ENCODE measurements around the gene ARL4A. TPM values are rescaled to one million over a fixed set of nuclear protein-coding genes. Genes with fewer than 3 reads are reported as not detected.

Gene ARL4A
- total and polyA plus RNA-seq, 2 of the 13 experiments (the other 11 are each of a cell fraction or from before 2014, with no cell fraction given) = 10.8 to 25.6 TPM

DNA sequence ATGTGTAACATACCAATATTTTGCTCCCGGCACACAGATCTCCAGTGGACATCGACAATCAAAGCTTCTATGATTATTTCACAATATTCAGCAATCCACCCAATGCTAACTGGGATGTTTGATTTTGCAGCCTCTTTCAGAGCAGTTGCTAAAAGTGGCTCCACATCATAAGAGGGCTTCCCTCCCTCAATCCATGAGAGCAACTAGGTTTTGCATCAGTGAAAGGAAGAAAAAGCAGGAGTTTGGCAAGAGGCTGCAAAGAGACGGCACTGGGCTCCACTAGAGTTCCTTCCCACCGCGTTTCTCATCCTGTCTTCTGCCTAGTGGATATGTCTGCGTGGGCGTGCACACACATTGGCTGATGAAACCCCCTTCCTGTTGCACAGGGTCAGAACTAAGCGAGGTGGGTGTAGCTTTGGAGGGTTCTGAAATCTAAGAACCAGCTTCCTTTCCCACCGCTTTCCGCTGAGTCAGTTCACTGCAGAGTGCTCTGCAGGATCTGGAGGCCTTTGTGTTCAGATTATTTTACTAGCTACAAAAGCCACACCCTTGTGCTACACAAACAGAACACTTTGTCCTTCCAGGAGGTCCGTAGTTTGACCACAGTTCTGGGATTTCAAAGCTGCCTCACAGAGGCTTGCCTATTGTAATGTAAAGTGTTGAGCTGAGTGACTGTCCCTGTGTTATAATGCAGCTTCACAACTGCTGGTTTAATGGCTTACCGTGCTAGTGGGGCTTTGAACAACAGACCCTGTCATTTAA lies 28.1 kb downstream of the ARL4A start:
- intact Hi-C loops (cut with micrococcal nuclease; ENCODE audit: unreplicated experiment) (no loop called here), in situ Hi-C loops (cut with HindIII; ENCODE audit: extremely low pct_ligation_motif_present, low pct_unique_long_range_greater_than_20kb) (no loop called here)
- DNase-seq (ENCODE audit: low spot score) (peak; percentile 86), FAIRE-seq (peak; percentile 30), ATAC-seq (peak; percentile 95)
- H2AFZ ChIP-seq (ENCODE audit: low read length) = peak overlapping the region; percentile 90
- ChIA-PET CTCF (ENCODE audit: low intra/inter-chr PET ratio, low total read pairs) (no interaction called here), POLR2A (interaction anchor here (1.1 to 1.3 kb wide), 2 partner anchors 28 to 302 kb away, joined by 3 to 5 read pairs; partner anchors contain the start of gene ARL4A)
- 9% methylated on average over 11 of the region's 12 CpGs for WGBS (ENCODE audit: low lambda C conversion rate)
- H3K4me3 ChIP-seq (replicated peaks in 1 of 3; ENCODE audit: insufficient read depth in 1 of 3, low read depth in 2 of 3, low read length in 3 of 3) = peak overlapping the region; percentile 41 to 58 (median 51)
- no peaks in the 10 kb centered on the region for H3K27me3 ChIP-seq (ENCODE audit: control insufficient read depth in 1 of 2, insufficient read depth in 2 of 2, low read length in 2 of 2)
- H3K4me1 ChIP-seq (ENCODE audit: insufficient read depth, low read length) = peaks cover 40% of the 10 kb centered on the region
- peak overlapping the region; percentile 42 for H3K27ac ChIP-seq (ENCODE audit: extremely low read length, insufficient read depth, low read length)
- no peaks in the 10 kb centered on the region for H3K79me2 ChIP-seq (ENCODE audit: insufficient read depth, low read length)
- H3K36me3 ChIP-seq (replicated peaks in 1 of 2; ENCODE audit: control insufficient read depth in 1 of 2, insufficient read depth in 2 of 2, low read length in 2 of 2) = no peaks in the 10 kb centered on the region
- H3K9ac ChIP-seq (ENCODE audit: insufficient read depth, low read depth, low read length) = peak overlapping the region; percentile 59
- no peaks in the 10 kb centered on the region for H4K20me1 ChIP-seq (ENCODE audit: insufficient read depth, low read length)
- no TSS peak for BruUV-seq (replicated peaks)
- no peaks in the 10 kb centered on the region for H3K9me3 ChIP-seq (ENCODE audit: low read length)
- peak overlapping the region; percentile 84 for H3K4me2 ChIP-seq (ENCODE audit: low read depth, low read length)
- TF ChIP-seq FOSL2 (CRISPR knock-in tag; IDR thresholded peaks at IDR 0.05) = peak; percentile 34; the same call in 1 of the 2 replicates
- no peak for TF ChIP-seq SOX6 (IDR thresholded peaks at IDR 0.05)
- peak; percentile 73 for TF ChIP-seq SOX6 (CRISPR knock-in tag; IDR thresholded peaks at IDR 0.05)
- peak; percentile 45; the same call in 1 of the 2 replicates for TF ChIP-seq GATAD2A (CRISPR knock-in tag; IDR thresholded peaks at IDR 0.05)
- no peak for TF ChIP-seq KLF6 (CRISPR knock-in tag; IDR thresholded peaks at IDR 0.05)
- TF ChIP-seq, protein P1, sequence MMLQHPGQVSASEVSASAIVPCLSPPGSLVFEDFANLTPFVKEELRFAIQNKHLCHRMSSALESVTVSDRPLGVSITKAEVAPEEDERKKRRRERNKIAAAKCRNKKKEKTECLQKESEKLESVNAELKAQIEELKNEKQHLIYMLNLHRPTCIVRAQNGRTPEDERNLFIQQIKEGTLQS (CRISPR knock-in tag; IDR thresholded peaks at IDR 0.05) = 0 out of 2 replicates have a peak, but pooled peaks have one; percentile 9
- TF ChIP-seq, protein P2, sequence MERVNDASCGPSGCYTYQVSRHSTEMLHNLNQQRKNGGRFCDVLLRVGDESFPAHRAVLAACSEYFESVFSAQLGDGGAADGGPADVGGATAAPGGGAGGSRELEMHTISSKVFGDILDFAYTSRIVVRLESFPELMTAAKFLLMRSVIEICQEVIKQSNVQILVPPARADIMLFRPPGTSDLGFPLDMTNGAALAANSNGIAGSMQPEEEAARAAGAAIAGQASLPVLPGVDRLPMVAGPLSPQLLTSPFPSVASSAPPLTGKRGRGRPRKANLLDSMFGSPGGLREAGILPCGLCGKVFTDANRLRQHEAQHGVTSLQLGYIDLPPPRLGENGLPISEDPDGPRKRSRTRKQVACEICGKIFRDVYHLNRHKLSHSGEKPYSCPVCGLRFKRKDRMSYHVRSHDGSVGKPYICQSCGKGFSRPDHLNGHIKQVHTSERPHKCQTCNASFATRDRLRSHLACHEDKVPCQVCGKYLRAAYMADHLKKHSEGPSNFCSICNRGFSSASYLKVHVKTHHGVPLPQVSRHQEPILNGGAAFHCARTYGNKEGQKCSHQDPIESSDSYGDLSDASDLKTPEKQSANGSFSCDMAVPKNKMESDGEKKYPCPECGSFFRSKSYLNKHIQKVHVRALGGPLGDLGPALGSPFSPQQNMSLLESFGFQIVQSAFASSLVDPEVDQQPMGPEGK (CRISPR knock-in tag; IDR thresholded peaks at IDR 0.05) = 0 out of 2 replicates have a peak, but pooled peaks have one; percentile 12
- no peak for TF ChIP-seq MTF2 (CRISPR knock-in tag; IDR thresholded peaks at IDR 0.05; ENCODE audit: borderline replicate concordance)
- peak; percentile 68; the same call in 1 of the 2 replicates for TF ChIP-seq SOX5 (CRISPR knock-in tag; IDR thresholded peaks at IDR 0.05; ENCODE audit: borderline replicate concordance)
- TF ChIP-seq FOXA3 (CRISPR knock-in tag; IDR thresholded peaks at IDR 0.05) = peak; percentile 9; the same call in 1 of the 2 replicates
- TF ChIP-seq POLR2G (IDR thresholded peaks at IDR 0.05; ENCODE audit: low read depth, low read length) = peak; percentile 52
- peak; percentile 33; the same call in 1 of the 2 replicates for TF ChIP-seq PITX1 (CRISPR knock-in tag; IDR thresholded peaks at IDR 0.05)
- peak; percentile 53 to 60 for TF ChIP-seq MAFK (conservative IDR thresholded peaks at IDR 0.05 in 1 of 2, IDR thresholded peaks at IDR 0.05 in 1 of 2; ENCODE audit: low read length in 2 of 2)
- peak; percentile 50; the same call in 1 of the 2 replicates for TF ChIP-seq CEBPG (CRISPR knock-in tag; IDR thresholded peaks at IDR 0.05)
- TF ChIP-seq FOXK1 (CRISPR knock-in tag; IDR thresholded peaks at IDR 0.05; ENCODE audit: borderline replicate concordance, low read depth) = no peak
- no peak for TF ChIP-seq FOXP1 (IDR thresholded peaks at IDR 0.05)
- TF ChIP-seq FOXP1 (CRISPR knock-in tag; IDR thresholded peaks at IDR 0.05) = no peak
- TF ChIP-seq CEBPB (IDR thresholded peaks at IDR 0.05; ENCODE audit: borderline replicate concordance, low read depth, low read length) = peak; percentile 60
- TF ChIP-seq, protein P3, sequence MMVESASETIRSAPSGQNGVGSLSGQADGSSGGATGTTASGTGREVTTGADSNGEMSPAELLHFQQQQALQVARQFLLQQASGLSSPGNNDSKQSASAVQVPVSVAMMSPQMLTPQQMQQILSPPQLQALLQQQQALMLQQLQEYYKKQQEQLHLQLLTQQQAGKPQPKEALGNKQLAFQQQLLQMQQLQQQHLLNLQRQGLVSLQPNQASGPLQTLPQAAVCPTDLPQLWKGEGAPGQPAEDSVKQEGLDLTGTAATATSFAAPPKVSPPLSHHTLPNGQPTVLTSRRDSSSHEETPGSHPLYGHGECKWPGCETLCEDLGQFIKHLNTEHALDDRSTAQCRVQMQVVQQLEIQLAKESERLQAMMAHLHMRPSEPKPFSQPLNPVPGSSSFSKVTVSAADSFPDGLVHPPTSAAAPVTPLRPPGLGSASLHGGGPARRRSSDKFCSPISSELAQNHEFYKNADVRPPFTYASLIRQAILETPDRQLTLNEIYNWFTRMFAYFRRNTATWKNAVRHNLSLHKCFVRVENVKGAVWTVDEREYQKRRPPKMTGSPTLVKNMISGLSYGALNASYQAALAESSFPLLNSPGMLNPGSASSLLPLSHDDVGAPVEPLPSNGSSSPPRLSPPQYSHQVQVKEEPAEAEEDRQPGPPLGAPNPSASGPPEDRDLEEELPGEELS (CRISPR knock-in tag; IDR thresholded peaks at IDR 0.05) = 0 out of 2 replicates have a peak, but pooled peaks have one; percentile 16
- peak; percentile 25; the same call in 1 of the 2 replicates for TF ChIP-seq KDM2A (CRISPR knock-in tag; IDR thresholded peaks at IDR 0.05; ENCODE audit: borderline replicate concordance, low read depth)
- TF ChIP-seq SOX13 (IDR thresholded peaks at IDR 0.05) = 0 out of 2 replicates have a peak, but pooled peaks have one; percentile 51
- TF ChIP-seq SOX13 (CRISPR knock-in tag; conservative IDR thresholded peaks at IDR 0.05 in 1 of 2, IDR thresholded peaks at IDR 0.05 in 1 of 2) = peak in 1 of 2 experiments; percentile 85; a peak in 2 of 4 replicates

Measured in HepG2 (cell line).